SK-N-SH treated with all-trans-retinoic acid at 6 μM for 48 hours (cell line): ENCODE results near the gene LGR4.

Source experiments
- ATAC-seq: fragments of 200-7000 bp; cut with Tn5 transposase; 3 replicates; pipeline ENCODE4 v1.9.1; 2020; ENCODE audit warnings: mild to moderate bottlenecking, moderate library complexity
- ARNTL ChIP-seq: fragments of 450-650 bp; formaldehyde crosslinking; IDR thresholded peaks from 2 replicates; pipeline ENCODE4 v1.5.0; 2020; ENCODE audit warnings: low read depth, mild to moderate bottlenecking, moderate library complexity, borderline replicate concordance
- BACH2 ChIP-seq: fragments of 250-450 bp; sonication (Bioruptor Pico); IDR thresholded peaks from 2 replicates; pipeline ENCODE4 v1.9.0; 2021; ENCODE audit warnings: mild to moderate bottlenecking, borderline replicate concordance
- CSRNP3 ChIP-seq: fragments of 250-450 bp; sonication (Bioruptor Pico); IDR thresholded peaks from 2 replicates; pipeline ENCODE4 v1.5.1; 2021; ENCODE audit warnings: mild to moderate bottlenecking, moderate library complexity
- ESRRG ChIP-seq: fragments of 250-450 bp; sonication (Bioruptor Pico); IDR thresholded peaks from 2 replicates; pipeline ENCODE4 v1.6.1; 2021; ENCODE audit warnings: mild to moderate bottlenecking
- GLIS3 ChIP-seq: fragments of 250-450 bp; sonication (Bioruptor Pico); IDR thresholded peaks from 2 replicates; pipeline ENCODE4 v1.5.0; 2020; ENCODE audit warnings: mild to moderate bottlenecking, moderate library complexity
- ISL1 ChIP-seq: fragments of 250-450 bp; sonication (Bioruptor Pico); IDR thresholded peaks from 2 replicates; pipeline ENCODE4 v2.1.2; 2022; ENCODE audit warnings: mild to moderate bottlenecking, moderate library complexity
- OSR1 ChIP-seq: fragments of 250-450 bp; sonication (Bioruptor Pico); IDR thresholded peaks from 2 replicates; pipeline ENCODE4 v1.8.0; 2022; ENCODE audit warnings: moderate library complexity, mild to moderate bottlenecking, inconsistent platforms
- PATZ1 ChIP-seq: fragments of 250-450 bp; sonication (Bioruptor Pico); IDR thresholded peaks from 2 replicates; pipeline ENCODE4 v1.8.0; 2020; ENCODE audit warnings: mild to moderate bottlenecking, moderate library complexity, borderline replicate concordance
- POU6F1 ChIP-seq: fragments of 250-450 bp; sonication (Bioruptor Pico); IDR thresholded peaks from 2 replicates; pipeline ENCODE4 v1.8.0; 2021; ENCODE audit warnings: low read depth, mild to moderate bottlenecking, moderate library complexity, borderline replicate concordance
- PPARA ChIP-seq: fragments of 250-450 bp; sonication (Bioruptor Pico); IDR thresholded peaks from 2 replicates; pipeline ENCODE4 v1.5.0; 2020; ENCODE audit warnings: mild to moderate bottlenecking, borderline replicate concordance
- RARB ChIP-seq: fragments of 250-450 bp; sonication (Bioruptor Pico); IDR thresholded peaks from 2 replicates; pipeline ENCODE4 v1.8.0; 2021; ENCODE audit warnings: mild to moderate bottlenecking, moderate library complexity
- SNAI2 ChIP-seq: fragments of 250-450 bp; sonication (Bioruptor Pico); IDR thresholded peaks from 2 replicates; pipeline ENCODE4 v1.5.0; 2020; ENCODE audit warnings: mild to moderate bottlenecking, moderate library complexity
- TCF4 ChIP-seq: fragments of 250-450 bp; sonication (Bioruptor Pico); IDR thresholded peaks from 2 replicates; pipeline ENCODE4 v1.8.0; 2021; ENCODE audit warnings: mild to moderate bottlenecking, moderate library complexity, borderline replicate concordance
- TOX ChIP-seq: fragments of 250-450 bp; sonication (Bioruptor Pico); IDR thresholded peaks from 2 replicates; pipeline ENCODE4 v1.8.0; 2021; ENCODE audit warnings: mild to moderate bottlenecking, moderate library complexity, borderline replicate concordance
- TSHZ2 ChIP-seq: fragments of 250-450 bp; sonication (Bioruptor Pico); IDR thresholded peaks from 2 replicates; pipeline ENCODE4 v1.5.0; 2020; ENCODE audit warnings: mild to moderate bottlenecking, moderate library complexity
- ZC3H10 ChIP-seq: fragments of 250-450 bp; sonication (Bioruptor Pico); IDR thresholded peaks from 2 replicates; pipeline ENCODE4 v1.5.1; 2021; ENCODE audit warnings: mild to moderate bottlenecking, moderate library complexity
- ZFP3 ChIP-seq: fragments of 250-450 bp; sonication (Bioruptor Pico); IDR thresholded peaks from 2 replicates; pipeline ENCODE4 v1.5.0; 2020; ENCODE audit warnings: mild to moderate bottlenecking, moderate library complexity
- ZFP30 ChIP-seq: fragments of 450-650 bp; formaldehyde crosslinking; IDR thresholded peaks from 2 replicates; pipeline ENCODE4 v1.5.0; 2022; ENCODE audit warnings: mild to moderate bottlenecking, moderate library complexity
- ZNF565 ChIP-seq: fragments of 450-650 bp; formaldehyde crosslinking; conservative IDR thresholded peaks from 2 replicates; pipeline ENCODE4 v1.5.0; 2020; ENCODE audit warnings: low read depth, mild to moderate bottlenecking, moderate library complexity
- ZNF70 ChIP-seq: fragments of 450-650 bp; formaldehyde crosslinking; IDR thresholded peaks from 2 replicates; pipeline ENCODE4 v1.5.0; 2020; ENCODE audit warnings: mild to moderate bottlenecking, moderate library complexity
- ZNF8 ChIP-seq: fragments of 450-650 bp; formaldehyde crosslinking; IDR thresholded peaks from 2 replicates; pipeline ENCODE4 v1.5.0; 2020; ENCODE audit warnings: mild to moderate bottlenecking, moderate library complexity

Gene LGR4

GRCh38 chr11:27514558-27514957 is 42.0 kb upstream of the LGR4 start:
- ATAC-seq = no peak
- TF ChIP-seq ISL1 (CRISPR knock-in tag) (no peak), ZC3H10 (CRISPR knock-in tag) (no peak), SNAI2 (CRISPR knock-in tag) (no peak), TCF4 (no peak), PPARA (CRISPR knock-in tag) (no peak), GLIS3 (CRISPR knock-in tag) (no peak), ZNF565 (CRISPR knock-in tag) (no peak), ESRRG (CRISPR knock-in tag) (no peak), CSRNP3 (CRISPR knock-in tag) (no peak), TOX (CRISPR knock-in tag) (no peak), OSR1 (CRISPR knock-in tag) (no peak), TSHZ2 (CRISPR knock-in tag) (no peak), RARB (CRISPR knock-in tag) (no peak), ZNF70 (CRISPR knock-in tag) (no peak), ZNF8 (no peak), ARNTL (CRISPR knock-in tag) (no peak), PATZ1 (CRISPR knock-in tag) (no peak), ZFP30 (no peak), ZFP3 (CRISPR knock-in tag) (no peak)
- TF ChIP-seq, all 23 proteins: peak for 0

GRCh38 chr11:27514076-27514475 is 41.5 kb upstream of the LGR4 start:
- no peak for ATAC-seq
- no peak for TF ChIP-seq TOX (CRISPR knock-in tag)
- TF ChIP-seq TCF4 = no peak
- TF ChIP-seq CSRNP3 (CRISPR knock-in tag) = no peak
- no peak for TF ChIP-seq ESRRG (CRISPR knock-in tag)
- TF ChIP-seq BACH2 (CRISPR knock-in tag) = no peak
- no peak for TF ChIP-seq ISL1 (CRISPR knock-in tag)
- TF ChIP-seq ZFP3 (CRISPR knock-in tag) = no peak
- TF ChIP-seq PATZ1 (CRISPR knock-in tag) = no peak
- no peak for TF ChIP-seq ARNTL (CRISPR knock-in tag)
- no peak for TF ChIP-seq OSR1 (CRISPR knock-in tag)
- TF ChIP-seq GLIS3 (CRISPR knock-in tag) = no peak
- TF ChIP-seq TSHZ2 (CRISPR knock-in tag) = no peak
- no peak for TF ChIP-seq POU6F1 (CRISPR knock-in tag)
- no peak for TF ChIP-seq PPARA (CRISPR knock-in tag)
- no peak for TF ChIP-seq ZFP30
- TF ChIP-seq ZC3H10 (CRISPR knock-in tag) = no peak
- TF ChIP-seq ZNF8 = no peak
